GM23248 (cell line): ENCODE results near the gene ETS1. TPM values are rescaled to one million over a fixed set of nuclear protein-coding genes. Genes with fewer than 3 reads are reported as not detected.

ENCODE experiments used
- DNase-seq: peaks from one replicate; pipeline ENCODE4 v3.0.0-alpha.2; 2015
- H2AFZ ChIP-seq: fragments of 200-600 bp; sonication (generic); 2 replicates; pipeline ENCODE4 v1.6.1; 2016; ENCODE audit warnings: antibody characterized with exemption
- H3F3A ChIP-seq: fragments of 200-600 bp; sonication (generic); 2 replicates; pipeline ENCODE4 v1.6.1; 2016; ENCODE audit warnings: mild to moderate bottlenecking, antibody characterized with exemption, mixed run types; ENCODE audit not compliant: insufficient read depth
- H3K27ac ChIP-seq: fragments of 200-600 bp; sonication (generic); 2 replicates; pipeline ENCODE4 v1.5.1; 2016; ENCODE audit warnings: mild to moderate bottlenecking
- H3K27me3 ChIP-seq: fragments of 200-600 bp; sonication (generic); replicated peaks from 2 replicates; pipeline ENCODE4 v1.6.1; 2016; ENCODE audit warnings: mild to moderate bottlenecking; ENCODE audit not compliant: insufficient read depth
- H3K36me3 ChIP-seq: fragments of 200-600 bp; sonication (generic); 2 replicates; pipeline ENCODE4 v1.6.1; 2016; ENCODE audit warnings: low read depth, mild to moderate bottlenecking
- H3K4me1 ChIP-seq: fragments of 200-600 bp; sonication (generic); 2 replicates; pipeline ENCODE4 v1.6.1; 2016; ENCODE audit warnings: mild to moderate bottlenecking; ENCODE audit not compliant: insufficient read depth
- H3K4me2 ChIP-seq: fragments of 200-600 bp; sonication (generic); one replicate; pipeline ENCODE4 v1.6.1; 2016; ENCODE audit warnings: mild to moderate bottlenecking; ENCODE audit not compliant: unreplicated experiment
- H3K4me3 ChIP-seq: fragments of 200-600 bp; sonication (generic); 2 replicates; pipeline ENCODE4 v1.5.1; 2016; ENCODE audit warnings: mild to moderate bottlenecking
- H3K79me2 ChIP-seq: fragments of 200-600 bp; sonication (generic); 2 replicates; pipeline ENCODE4 v1.6.1; 2016; ENCODE audit warnings: mild to moderate bottlenecking; ENCODE audit not compliant: insufficient read depth
- H3K9ac ChIP-seq: fragments of 200-600 bp; sonication (generic); 2 replicates; pipeline ENCODE4 v1.6.1; 2016; ENCODE audit warnings: mild to moderate bottlenecking
- H3K9me2 ChIP-seq: fragments of 200-600 bp; sonication (generic); 2 replicates; pipeline ENCODE4 v1.6.1; 2016; ENCODE audit warnings: mixed run types, mild to moderate bottlenecking, moderate library complexity; ENCODE audit not compliant: insufficient read depth
- H3K9me3 ChIP-seq: fragments of 200-600 bp; sonication (generic); one replicate; pipeline ENCODE4 v1.6.1; 2017; ENCODE audit warnings: low read depth
- H4K20me1 ChIP-seq: fragments of 200-600 bp; sonication (generic); 2 replicates; pipeline ENCODE4 v1.6.0; 2016; ENCODE audit not compliant: insufficient read depth
- EZH2 ChIP-seq: fragments of 200-600 bp; sonication (generic); IDR thresholded peaks from 2 replicates; pipeline ENCODE4 v1.6.1; 2018; ENCODE audit warnings: antibody characterized with exemption, mild to moderate bottlenecking; ENCODE audit not compliant: insufficient read depth, poor library complexity, severe bottlenecking
- EZH2phosphoT487 ChIP-seq: fragments of 200-600 bp; sonication (generic); IDR thresholded peaks from 2 replicates; pipeline ENCODE4 v1.6.1; 2018; ENCODE audit warnings: antibody characterized with exemption, moderate library complexity, mild to moderate bottlenecking, low read depth; ENCODE audit not compliant: insufficient read depth
- WGBS, 2 experiments: methylation state at CpG; one replicate each; pipeline ENCODE4 v1.1.6; 2015 to 2017; ENCODE audit warnings: low lambda C conversion rate in 2 of 2, low coverage in 1 of 2; ENCODE audit errors: missing lambda C conversion rate in 2 of 2; 5-methylcytosine and 5-hydroxymethylcytosine counted together
- in situ Hi-C: fragments of 300-500 bp; cut with MboI; formaldehyde crosslinking; loops from 2 replicates; pipeline ENCODE4 v1.15.0; 2020
- polyA plus RNA-seq: library from polyadenylated mRNA; unstranded; fragments of >200 nt; fragmentation: Nextera tagmentation; extraction: Ambion mirVana; gene quantifications from 2 replicates; pipeline ENCODE4 v1.2.1, GENCODE V29; 2016
- total RNA-seq: library from RNA; depleted of rRNA; stranded (reverse); fragments of >200 nt; shearing (Covaris generic); gene quantifications from 2 replicates; pipeline ENCODE4 v1.2.3, GENCODE V29; 2014

ETS1 gene
- total and polyA plus RNA-seq, 2 experiments from 2014 or later, result 19.9 to 61.0 TPM

DNA sequence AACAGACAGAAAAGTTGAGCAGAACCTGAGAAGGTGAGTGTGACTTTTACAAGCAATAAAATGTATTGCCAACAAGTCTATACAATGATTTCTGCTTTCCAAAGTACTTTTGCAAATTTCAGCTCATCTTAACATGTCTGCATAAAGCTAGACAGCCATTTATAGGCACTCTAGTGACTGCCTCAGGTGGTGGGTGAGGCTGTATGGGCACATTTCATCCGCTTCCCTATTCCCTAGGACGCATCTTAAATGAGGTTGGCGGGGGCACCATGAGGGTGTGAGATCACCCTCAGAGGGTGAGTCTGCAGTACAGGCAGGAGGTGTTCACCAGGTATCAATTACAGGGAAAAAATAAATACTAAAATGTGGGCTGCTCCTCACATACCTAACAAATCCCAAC, 110.1 kb downstream of the ETS1 start:
- Histone ChIP-seq H3K4me2 (no peak overlapping the region), H3K36me3 (peaks cover 55% of the 10 kb centered on the region), H3K9me2 (no peaks in the 10 kb centered on the region), H3K4me1 (peaks cover 76% of the 10 kb centered on the region), H3K27me3 (no peaks in the 10 kb centered on the region), H2AFZ (no peak overlapping the region), H3K9ac (no peak overlapping the region), H3K79me2 (peaks cover 98% of the 10 kb centered on the region), H3F3A (peaks cover 79% of the 10 kb centered on the region), H3K4me3 (no peak overlapping the region), H3K27ac (no peak overlapping the region), H3K9me3 (no peaks in the 10 kb centered on the region), H4K20me1 (no peaks in the 10 kb centered on the region)
- in situ Hi-C loops, result no loop called here
- DNase-seq, result no peak
- 96 to 98% methylated on average over 3 of the region's 3 CpGs for WGBS, 2 experiments
- TF ChIP-seq EZH2phosphoT487 (no peak), EZH2 (no peak)

- no peak overlapping the region for H3K4me2 ChIP-seq
- no peak overlapping the region for H3K4me3 ChIP-seq
- H3K36me3 ChIP-seq, result peaks cover 60% of the 10 kb centered on the region
- H3K79me2 ChIP-seq, result peaks cover 98% of the 10 kb centered on the region
- no peaks in the 10 kb centered on the region for H3K27me3 ChIP-seq
- H3K9ac ChIP-seq, result no peak overlapping the region
- no peaks in the 10 kb centered on the region for H4K20me1 ChIP-seq
- no peak for DNase-seq
- H3K9me2 ChIP-seq, result no peaks in the 10 kb centered on the region
- no peak for TF ChIP-seq EZH2
- no peak for TF ChIP-seq EZH2phosphoT487
- H2AFZ ChIP-seq, result no peak overlapping the region
- H3K4me1 ChIP-seq, result peaks cover 76% of the 10 kb centered on the region
- peaks cover 81% of the 10 kb centered on the region for H3F3A ChIP-seq
- in situ Hi-C loops, result no loop called here
- WGBS, 2 experiments, result 96 to 97% methylated on average over 7 of the region's 7 CpGs
- no peaks in the 10 kb centered on the region for H3K9me3 ChIP-seq
- H3K27ac ChIP-seq, result no peak overlapping the region
Observed at GRCh38 chr11:128476729-128477128, 110.6 kb downstream of the ETS1 start.

GRCh38 chr11:128476049-128476448, 111.3 kb downstream of the ETS1 start:
- Histone ChIP-seq H3K27me3 (no peaks in the 10 kb centered on the region), H3K27ac (no peak overlapping the region), H3K4me3 (no peak overlapping the region), H3K9ac (no peak overlapping the region), H3K9me3 (no peaks in the 10 kb centered on the region), H3K4me2 (no peak overlapping the region), H4K20me1 (no peaks in the 10 kb centered on the region), H3K4me1 (peaks cover 75% of the 10 kb centered on the region), H3K79me2 (peaks cover 100% of the 10 kb centered on the region), H3F3A (peaks cover 82% of the 10 kb centered on the region), H3K36me3 (peaks cover 66% of the 10 kb centered on the region), H3K9me2 (no peaks in the 10 kb centered on the region), H2AFZ (no peak overlapping the region)
- DNase-seq, result no peak
- WGBS, 2 experiments, result 36 to 42% methylated on average over 1 of the region's 1 CpG
- TF ChIP-seq EZH2 (no peak), EZH2phosphoT487 (no peak)
- in situ Hi-C loops, result no loop called here

DNA sequence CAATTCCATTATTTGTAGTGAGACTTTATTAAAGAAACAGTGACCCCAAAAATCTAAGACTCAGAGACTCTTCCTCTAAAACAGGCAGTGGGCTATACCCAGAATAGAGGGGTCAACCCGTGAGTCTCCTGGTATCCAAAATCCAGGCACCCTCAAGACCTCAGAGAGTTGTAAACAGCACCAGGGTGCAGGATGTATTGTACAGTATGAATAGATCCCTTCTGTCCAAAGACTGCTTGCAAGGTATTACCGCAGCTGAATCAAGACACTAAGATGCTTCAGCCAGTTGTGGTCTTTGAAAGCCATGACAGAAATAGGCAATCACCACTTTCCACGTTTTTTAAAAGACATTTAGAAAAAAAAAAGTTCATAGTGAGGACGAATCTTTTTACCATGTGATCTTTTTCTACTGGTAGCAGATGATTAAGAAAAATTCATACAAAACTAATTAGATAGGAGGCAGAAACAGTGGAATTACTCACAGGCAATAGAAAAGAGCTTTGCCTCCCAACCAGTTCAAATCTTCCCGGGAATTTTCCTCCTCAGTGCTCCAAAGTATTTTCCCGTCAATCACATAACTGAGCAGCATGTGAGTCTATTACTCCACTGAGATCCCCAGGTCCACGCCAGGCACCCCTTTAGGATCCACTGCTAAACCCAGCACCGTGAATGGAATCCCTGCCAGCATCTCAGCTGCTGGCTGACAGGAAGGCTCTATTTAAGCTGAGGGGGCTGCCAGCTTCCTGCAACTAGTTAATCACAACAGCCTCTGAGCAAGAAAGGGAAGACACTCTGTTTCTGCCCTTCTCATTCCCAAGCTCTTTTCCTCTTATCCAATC, 113.1 kb downstream of the ETS1 start:
- Histone ChIP-seq H3K9ac (peak overlapping the region; percentile 40), H3K4me2 (peak overlapping the region; percentile 45), H3K9me3 (no peaks in the 10 kb centered on the region), H3F3A (peaks cover 76% of the 10 kb centered on the region), H4K20me1 (no peaks in the 10 kb centered on the region), H3K79me2 (peaks cover 100% of the 10 kb centered on the region), H3K27ac (peak overlapping the region; percentile 67), H3K4me3 (no peak overlapping the region), H2AFZ (no peak overlapping the region), H3K4me1 (peaks cover 64% of the 10 kb centered on the region), H3K27me3 (no peaks in the 10 kb centered on the region), H3K36me3 (peaks cover 74% of the 10 kb centered on the region), H3K9me2 (no peaks in the 10 kb centered on the region)
- in situ Hi-C loops, result no loop called here
- DNase-seq, result peak; percentile 46
- 18 to 27% methylated on average over 8 of the region's 8 CpGs for WGBS, 2 experiments
- TF ChIP-seq EZH2phosphoT487, result no peak
- no peak for TF ChIP-seq EZH2
